LNCAP (cell line): ENCODE results near the gene NGLY1.

Experiments used
- CTCF ChIP-seq: fragments of 450-650 bp; IDR thresholded peaks from 2 replicates; pipeline ENCODE4 v1.5.1; 2017; ENCODE audit warnings: mild to moderate bottlenecking

The NGLY1 gene

GRCh38 chr3:25781758-25782594 lies 1.3 kb downstream of the NGLY1 start:
- TF ChIP-seq CTCF, result no peak

- no peak for TF ChIP-seq CTCF
Measured at GRCh38 chr3:25781145-25781757, 2.0 kb downstream of the NGLY1 start.

GRCh38 chr3:25780618-25781017 lies 2.6 kb downstream of the NGLY1 start:
- no peak for TF ChIP-seq CTCF

- TF ChIP-seq CTCF, result no peak
Measured at GRCh38 chr3:25775936-25776335, 7.3 kb downstream of the NGLY1 start.

GRCh38 chr3:25768851-25769250 lies 14.4 kb downstream of the NGLY1 start:
- TF ChIP-seq CTCF, result no peak

- no peak for TF ChIP-seq CTCF
Measured at GRCh38 chr3:25751725-25752124, 31.5 kb downstream of the NGLY1 start.

GRCh38 chr3:25751048-25751447 lies 32.2 kb downstream of the NGLY1 start:
- no peak for TF ChIP-seq CTCF
